GM23248 (cell line): ENCODE results near the gene ADGRF1. TPM values are rescaled to one million over a fixed set of nuclear protein-coding genes. Genes with fewer than 3 reads are reported as not detected.

Experiments
- DNase-seq: peaks from one replicate; pipeline ENCODE4 v3.0.0-alpha.2; 2015
- H2AFZ ChIP-seq: fragments of 200-600 bp; sonication (generic); 2 replicates; pipeline ENCODE4 v1.6.1; 2016; ENCODE audit warnings: antibody characterized with exemption
- H3F3A ChIP-seq: fragments of 200-600 bp; sonication (generic); 2 replicates; pipeline ENCODE4 v1.6.1; 2016; ENCODE audit warnings: mild to moderate bottlenecking, antibody characterized with exemption, mixed run types; ENCODE audit not compliant: insufficient read depth
- H3K27ac ChIP-seq: fragments of 200-600 bp; sonication (generic); 2 replicates; pipeline ENCODE4 v1.5.1; 2016; ENCODE audit warnings: mild to moderate bottlenecking
- H3K27me3 ChIP-seq: fragments of 200-600 bp; sonication (generic); replicated peaks from 2 replicates; pipeline ENCODE4 v1.6.1; 2016; ENCODE audit warnings: mild to moderate bottlenecking; ENCODE audit not compliant: insufficient read depth
- H3K36me3 ChIP-seq: fragments of 200-600 bp; sonication (generic); 2 replicates; pipeline ENCODE4 v1.6.1; 2016; ENCODE audit warnings: low read depth, mild to moderate bottlenecking
- H3K4me1 ChIP-seq: fragments of 200-600 bp; sonication (generic); 2 replicates; pipeline ENCODE4 v1.6.1; 2016; ENCODE audit warnings: mild to moderate bottlenecking; ENCODE audit not compliant: insufficient read depth
- H3K4me2 ChIP-seq: fragments of 200-600 bp; sonication (generic); one replicate; pipeline ENCODE4 v1.6.1; 2016; ENCODE audit warnings: mild to moderate bottlenecking; ENCODE audit not compliant: unreplicated experiment
- H3K4me3 ChIP-seq: fragments of 200-600 bp; sonication (generic); 2 replicates; pipeline ENCODE4 v1.5.1; 2016; ENCODE audit warnings: mild to moderate bottlenecking
- H3K79me2 ChIP-seq: fragments of 200-600 bp; sonication (generic); 2 replicates; pipeline ENCODE4 v1.6.1; 2016; ENCODE audit warnings: mild to moderate bottlenecking; ENCODE audit not compliant: insufficient read depth
- H3K9ac ChIP-seq: fragments of 200-600 bp; sonication (generic); 2 replicates; pipeline ENCODE4 v1.6.1; 2016; ENCODE audit warnings: mild to moderate bottlenecking
- H3K9me2 ChIP-seq: fragments of 200-600 bp; sonication (generic); 2 replicates; pipeline ENCODE4 v1.6.1; 2016; ENCODE audit warnings: mixed run types, mild to moderate bottlenecking, moderate library complexity; ENCODE audit not compliant: insufficient read depth
- H3K9me3 ChIP-seq: fragments of 200-600 bp; sonication (generic); one replicate; pipeline ENCODE4 v1.6.1; 2017; ENCODE audit warnings: low read depth
- H4K20me1 ChIP-seq: fragments of 200-600 bp; sonication (generic); 2 replicates; pipeline ENCODE4 v1.6.0; 2016; ENCODE audit not compliant: insufficient read depth
- EZH2 ChIP-seq: fragments of 200-600 bp; sonication (generic); IDR thresholded peaks from 2 replicates; pipeline ENCODE4 v1.6.1; 2018; ENCODE audit warnings: antibody characterized with exemption, mild to moderate bottlenecking; ENCODE audit not compliant: insufficient read depth, poor library complexity, severe bottlenecking
- EZH2phosphoT487 ChIP-seq: fragments of 200-600 bp; sonication (generic); IDR thresholded peaks from 2 replicates; pipeline ENCODE4 v1.6.1; 2018; ENCODE audit warnings: antibody characterized with exemption, moderate library complexity, mild to moderate bottlenecking, low read depth; ENCODE audit not compliant: insufficient read depth
- WGBS, 2 experiments: methylation state at CpG; one replicate each; pipeline ENCODE4 v1.1.6; 2015 to 2017; ENCODE audit warnings: low lambda C conversion rate in 2 of 2, low coverage in 1 of 2; ENCODE audit errors: missing lambda C conversion rate in 2 of 2; 5-methylcytosine and 5-hydroxymethylcytosine counted together
- in situ Hi-C: fragments of 300-500 bp; cut with MboI; formaldehyde crosslinking; loops from 2 replicates; pipeline ENCODE4 v1.15.0; 2020
- polyA plus RNA-seq: library from polyadenylated mRNA; unstranded; fragments of >200 nt; fragmentation: Nextera tagmentation; extraction: Ambion mirVana; gene quantifications from 2 replicates; pipeline ENCODE4 v1.2.1, GENCODE V29; 2016
- total RNA-seq: library from RNA; depleted of rRNA; stranded (reverse); fragments of >200 nt; shearing (Covaris generic); gene quantifications from 2 replicates; pipeline ENCODE4 v1.2.3, GENCODE V29; 2014

The ADGRF1 gene
- total and polyA plus RNA-seq, 2 experiments from 2014 or later, result not detected

- TF ChIP-seq EZH2, result no peak
- TF ChIP-seq EZH2phosphoT487, result no peak
- no peaks in the 10 kb centered on the region for H3K36me3 ChIP-seq
- H3K27me3 ChIP-seq, result peaks cover 24% of the 10 kb centered on the region
- no peak overlapping the region for H3K27ac ChIP-seq
- no peaks in the 10 kb centered on the region for H3K9me2 ChIP-seq
- in situ Hi-C loops, result no loop called here
- H3K9me3 ChIP-seq, result no peaks in the 10 kb centered on the region
- no peak overlapping the region for H2AFZ ChIP-seq
- H3K9ac ChIP-seq, result no peak overlapping the region
- 5 to 7% methylated on average over 1 of the region's 1 CpG for WGBS, 2 experiments
- H3K4me2 ChIP-seq, result no peak overlapping the region
- no peak overlapping the region for H3K4me3 ChIP-seq
- H3F3A ChIP-seq, result no peaks in the 10 kb centered on the region
- no peaks in the 10 kb centered on the region for H3K79me2 ChIP-seq
- H3K4me1 ChIP-seq, result no peaks in the 10 kb centered on the region
- DNase-seq, result no peak
- no peaks in the 10 kb centered on the region for H4K20me1 ChIP-seq
Observed at GRCh38 chr6:47072667-47073066, 30.5 kb upstream of the ADGRF1 start.

- DNase-seq, result no peak
- H3K9me2 ChIP-seq, result no peaks in the 10 kb centered on the region
- H3K36me3 ChIP-seq, result no peaks in the 10 kb centered on the region
- no peak overlapping the region for H2AFZ ChIP-seq
- no peaks in the 10 kb centered on the region for H3K9me3 ChIP-seq
- 0% methylated on average over 1 of the region's 1 CpG for WGBS, 2 experiments
- H3K9ac ChIP-seq, result no peak overlapping the region
- H3K4me2 ChIP-seq, result no peak overlapping the region
- H3F3A ChIP-seq, result no peaks in the 10 kb centered on the region
- no peaks in the 10 kb centered on the region for H3K4me1 ChIP-seq
- in situ Hi-C loops, result no loop called here
- no peak overlapping the region for H3K27ac ChIP-seq
- no peaks in the 10 kb centered on the region for H3K79me2 ChIP-seq
- no peak overlapping the region for H3K4me3 ChIP-seq
- peaks cover 24% of the 10 kb centered on the region for H3K27me3 ChIP-seq
- TF ChIP-seq EZH2, result no peak
- TF ChIP-seq EZH2phosphoT487, result no peak
- no peaks in the 10 kb centered on the region for H4K20me1 ChIP-seq
Observed at GRCh38 chr6:47071681-47072080, 29.5 kb upstream of the ADGRF1 start.

DNA sequence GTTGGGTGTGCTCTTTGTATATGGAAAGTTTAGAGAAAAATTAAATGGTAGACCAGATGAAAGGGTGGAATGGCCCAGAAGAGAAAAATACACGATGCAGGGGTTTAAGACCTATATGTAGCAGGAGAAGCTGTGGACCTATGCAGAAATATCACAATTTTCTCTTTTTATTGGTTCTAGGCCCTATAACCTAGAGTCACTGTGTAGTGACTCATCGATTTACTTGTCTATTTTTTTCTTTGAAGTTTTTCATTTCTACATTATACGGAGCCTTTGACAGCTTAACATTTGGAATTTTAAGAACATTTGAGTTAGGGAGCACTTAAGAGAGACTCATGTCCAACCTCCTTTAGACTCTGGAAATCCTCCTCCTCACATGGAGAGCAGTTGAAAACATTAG, 28.3 kb upstream of the ADGRF1 start:
- TF ChIP-seq EZH2 (no peak), EZH2phosphoT487 (no peak)
- Histone ChIP-seq H3K9me3 (no peaks in the 10 kb centered on the region), H3K9me2 (no peaks in the 10 kb centered on the region), H2AFZ (no peak overlapping the region), H3K27me3 (peaks cover 13% of the 10 kb centered on the region; the same call in 1 of the 2 replicates), H3K79me2 (no peaks in the 10 kb centered on the region), H3F3A (no peaks in the 10 kb centered on the region), H4K20me1 (no peaks in the 10 kb centered on the region), H3K9ac (no peak overlapping the region), H3K4me3 (no peak overlapping the region), H3K4me2 (no peak overlapping the region), H3K36me3 (no peaks in the 10 kb centered on the region), H3K27ac (no peak overlapping the region), H3K4me1 (no peaks in the 10 kb centered on the region)
- DNase-seq, result no peak
- 31 to 35% methylated on average over 3 of the region's 3 CpGs for WGBS, 2 experiments
- in situ Hi-C loops, result no loop called here

GRCh38 chr6:47069156-47069555, 27.0 kb upstream of the ADGRF1 start:
- H3F3A ChIP-seq, result no peaks in the 10 kb centered on the region
- no peak for DNase-seq
- no peak overlapping the region for H3K4me2 ChIP-seq
- H4K20me1 ChIP-seq, result no peaks in the 10 kb centered on the region
- 44 to 47% methylated on average over 2 of the region's 2 CpGs for WGBS, 2 experiments
- in situ Hi-C loops, result no loop called here
- H3K4me1 ChIP-seq, result no peaks in the 10 kb centered on the region
- no peaks in the 10 kb centered on the region for H3K36me3 ChIP-seq
- H3K79me2 ChIP-seq, result no peaks in the 10 kb centered on the region
- no peak overlapping the region for H2AFZ ChIP-seq
- H3K9ac ChIP-seq, result no peak overlapping the region
- 0 out of 2 replicates have a peak, but pooled peaks cover 2% of the 10 kb centered on the region for H3K27me3 ChIP-seq
- H3K4me3 ChIP-seq, result no peak overlapping the region
- no peaks in the 10 kb centered on the region for H3K9me3 ChIP-seq
- no peaks in the 10 kb centered on the region for H3K9me2 ChIP-seq
- H3K27ac ChIP-seq, result no peak overlapping the region
- TF ChIP-seq EZH2phosphoT487 (no peak), EZH2 (no peak)

DNA sequence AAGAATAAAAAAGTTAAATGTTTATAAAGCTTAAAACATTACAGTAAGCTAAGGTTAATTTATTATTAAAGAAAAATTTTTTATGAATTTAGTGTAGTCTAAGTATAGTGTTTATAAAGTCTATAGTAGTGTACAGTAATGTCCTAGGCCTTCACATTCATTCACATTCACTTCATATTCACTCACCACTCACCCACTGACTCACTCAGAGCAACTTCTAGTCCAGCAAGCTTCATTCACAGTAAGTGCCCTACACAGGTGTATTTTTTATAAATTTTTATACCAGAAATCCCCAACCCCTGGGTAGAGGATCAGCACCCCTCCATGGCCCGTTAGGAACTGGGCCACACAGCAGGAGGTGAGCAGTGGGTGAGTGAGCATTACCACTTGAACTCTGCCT, 24.3 kb upstream of the ADGRF1 start:
- Histone ChIP-seq H3K9ac (no peak overlapping the region), H2AFZ (no peak overlapping the region), H4K20me1 (no peaks in the 10 kb centered on the region), H3K27me3 (no peaks in the 10 kb centered on the region), H3K27ac (no peak overlapping the region), H3K9me2 (no peaks in the 10 kb centered on the region), H3K4me3 (no peak overlapping the region), H3K9me3 (no peaks in the 10 kb centered on the region), H3K79me2 (no peaks in the 10 kb centered on the region), H3K36me3 (no peaks in the 10 kb centered on the region), H3K4me1 (no peaks in the 10 kb centered on the region), H3K4me2 (no peak overlapping the region), H3F3A (no peaks in the 10 kb centered on the region)
- in situ Hi-C loops, result no loop called here
- DNase-seq, result no peak
- TF ChIP-seq EZH2phosphoT487 (no peak), EZH2 (no peak)
- WGBS, 2 experiments, result 40 to 42% methylated on average over 1 of the region's 1 CpG
